ENCODE results near the gene CASK.

- TF ChIP-seq, protein P1, sequence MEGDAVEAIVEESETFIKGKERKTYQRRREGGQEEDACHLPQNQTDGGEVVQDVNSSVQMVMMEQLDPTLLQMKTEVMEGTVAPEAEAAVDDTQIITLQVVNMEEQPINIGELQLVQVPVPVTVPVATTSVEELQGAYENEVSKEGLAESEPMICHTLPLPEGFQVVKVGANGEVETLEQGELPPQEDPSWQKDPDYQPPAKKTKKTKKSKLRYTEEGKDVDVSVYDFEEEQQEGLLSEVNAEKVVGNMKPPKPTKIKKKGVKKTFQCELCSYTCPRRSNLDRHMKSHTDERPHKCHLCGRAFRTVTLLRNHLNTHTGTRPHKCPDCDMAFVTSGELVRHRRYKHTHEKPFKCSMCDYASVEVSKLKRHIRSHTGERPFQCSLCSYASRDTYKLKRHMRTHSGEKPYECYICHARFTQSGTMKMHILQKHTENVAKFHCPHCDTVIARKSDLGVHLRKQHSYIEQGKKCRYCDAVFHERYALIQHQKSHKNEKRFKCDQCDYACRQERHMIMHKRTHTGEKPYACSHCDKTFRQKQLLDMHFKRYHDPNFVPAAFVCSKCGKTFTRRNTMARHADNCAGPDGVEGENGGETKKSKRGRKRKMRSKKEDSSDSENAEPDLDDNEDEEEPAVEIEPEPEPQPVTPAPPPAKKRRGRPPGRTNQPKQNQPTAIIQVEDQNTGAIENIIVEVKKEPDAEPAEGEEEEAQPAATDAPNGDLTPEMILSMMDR (conservative IDR thresholded peaks at IDR 0.05): no peak
- TF ChIP-seq EZH2 (IDR thresholded peaks at IDR 0.05; ENCODE audit: low read depth): no peak
Measured at GRCh38 chrX:41693024-41693423, 230.3 kb downstream of the CASK start.

All from PC-9 (cell line).